CD4-positive, alpha-beta T cell treated with Interleukin-1 beta for 1 hour (primary cell): ENCODE data around the gene KNDC1.
"Not testable (repeated sequence)": the region's sequence is repeated elsewhere in the genome, so short reads cannot be mapped to it uniquely, and the experiment has no call there.

Source experiments
- DNase-seq, 2 donors: peaks; one replicate each; pipeline ENCODE4 v3.0.0-alpha.2; 2020 to 2022

KNDC1 gene

DNA sequence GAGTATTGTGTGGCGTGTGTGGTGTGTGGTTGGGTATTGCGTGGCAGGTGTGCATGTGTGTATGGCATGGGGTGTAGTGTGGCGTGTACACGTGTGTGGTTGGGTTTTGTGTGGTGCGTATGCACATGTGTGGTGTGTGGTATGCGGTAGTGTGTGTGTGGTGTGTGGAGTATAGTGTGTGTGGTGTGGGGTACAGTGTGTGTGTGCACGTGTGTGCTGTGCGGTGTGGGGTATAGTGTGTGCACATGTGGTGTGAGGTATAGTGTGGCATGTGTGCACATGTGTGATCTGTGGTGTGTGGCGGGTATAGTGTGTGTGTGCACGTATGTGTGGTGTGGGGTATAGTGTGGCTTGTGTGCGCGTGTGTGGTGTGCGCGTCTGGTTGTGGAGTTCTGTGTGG lies 49.1 kb downstream of the KNDC1 start:
- no peak for DNase-seq

DNA sequence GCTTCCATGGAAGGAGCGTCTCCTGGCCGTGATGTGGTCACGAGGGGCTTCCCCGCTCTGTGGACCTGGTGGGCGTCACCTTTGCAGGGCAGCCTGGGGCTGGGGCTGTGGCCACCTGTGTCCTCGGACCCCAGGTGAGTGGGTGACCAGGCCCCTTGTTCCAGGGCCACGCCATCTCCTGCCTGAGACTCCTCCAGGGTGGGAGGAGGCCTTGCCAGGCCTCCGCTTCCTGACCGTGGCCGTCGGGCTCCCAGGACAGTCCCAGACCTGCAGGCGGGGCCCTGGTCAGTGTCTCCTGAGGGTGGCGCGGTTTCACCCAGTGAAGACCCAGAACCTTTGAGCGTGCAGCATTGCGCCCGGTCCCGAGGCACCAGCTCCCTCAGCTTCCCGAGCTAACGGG lies 49.6 kb downstream of the KNDC1 start:
- no peak for DNase-seq

DNA sequence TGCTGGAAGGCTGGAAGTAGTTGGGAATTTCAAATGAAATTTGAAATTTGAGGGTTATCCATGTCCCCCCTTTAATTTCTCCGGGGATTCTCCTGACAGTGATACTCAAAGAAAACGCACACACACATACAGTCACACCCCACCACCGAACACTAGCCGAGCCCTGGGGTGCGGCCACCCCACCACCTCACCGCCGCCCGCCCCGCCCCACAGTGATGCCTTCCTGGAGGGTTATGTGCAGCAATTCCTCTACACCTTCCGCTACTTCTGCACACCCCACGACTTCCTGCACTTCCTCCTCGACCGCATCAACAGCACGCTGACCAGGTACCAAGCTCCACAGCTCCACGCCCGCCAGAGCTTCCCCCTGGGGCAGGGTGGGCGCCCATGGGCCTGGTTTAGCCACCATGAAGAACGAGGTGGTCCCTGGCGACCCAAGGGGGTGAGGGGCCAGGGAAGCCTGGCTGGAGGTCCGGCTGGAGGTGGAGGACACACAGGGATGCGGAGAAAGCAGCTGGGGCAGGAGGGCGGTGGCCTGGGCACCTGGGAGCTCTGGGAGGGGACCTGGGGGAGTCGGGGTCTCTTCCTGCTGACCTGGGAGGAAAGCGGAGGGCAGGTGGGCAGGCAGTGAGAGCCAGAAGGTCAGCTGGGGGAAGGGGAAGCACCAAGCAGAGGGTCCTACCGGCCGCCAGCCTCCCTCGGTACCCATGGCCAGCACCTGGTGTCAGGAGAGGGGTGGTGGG lies 50.5 kb downstream of the KNDC1 start:
- DNase-seq: no peak

DNA sequence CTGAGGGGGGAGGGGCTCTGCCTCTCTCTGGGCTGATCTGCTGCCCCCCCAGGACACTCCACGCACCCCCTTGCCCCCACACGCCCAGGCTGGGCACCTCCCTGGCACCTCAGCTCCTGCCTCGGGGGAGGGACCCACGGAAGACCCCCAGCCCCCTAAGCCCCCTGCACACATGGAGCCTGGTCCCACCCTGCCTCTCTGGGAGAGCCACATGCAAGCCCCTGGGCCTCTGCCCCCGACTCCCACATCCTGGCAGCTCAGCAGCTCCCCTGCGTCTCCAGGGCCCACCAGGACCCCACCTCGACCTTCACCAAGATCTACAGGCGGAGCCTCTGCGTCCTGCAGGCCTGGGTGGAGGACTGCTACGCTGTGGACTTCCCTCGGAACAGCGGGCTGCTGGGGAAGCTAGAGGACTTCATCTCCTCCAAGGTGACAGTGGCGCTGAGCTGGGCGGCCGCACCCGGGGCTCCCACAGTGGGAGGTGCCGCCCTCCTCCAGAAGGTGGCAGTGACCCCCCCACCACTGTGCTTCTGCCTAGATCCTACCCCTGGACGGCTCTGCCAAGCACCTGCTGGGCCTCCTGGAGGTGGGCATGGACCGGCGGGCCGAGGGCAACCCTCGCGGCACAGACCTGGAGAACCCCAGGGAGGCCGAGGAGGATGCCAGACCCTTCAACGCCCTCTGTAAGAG lies 51.3 kb downstream of the KNDC1 start:
- no peak for DNase-seq

DNA sequence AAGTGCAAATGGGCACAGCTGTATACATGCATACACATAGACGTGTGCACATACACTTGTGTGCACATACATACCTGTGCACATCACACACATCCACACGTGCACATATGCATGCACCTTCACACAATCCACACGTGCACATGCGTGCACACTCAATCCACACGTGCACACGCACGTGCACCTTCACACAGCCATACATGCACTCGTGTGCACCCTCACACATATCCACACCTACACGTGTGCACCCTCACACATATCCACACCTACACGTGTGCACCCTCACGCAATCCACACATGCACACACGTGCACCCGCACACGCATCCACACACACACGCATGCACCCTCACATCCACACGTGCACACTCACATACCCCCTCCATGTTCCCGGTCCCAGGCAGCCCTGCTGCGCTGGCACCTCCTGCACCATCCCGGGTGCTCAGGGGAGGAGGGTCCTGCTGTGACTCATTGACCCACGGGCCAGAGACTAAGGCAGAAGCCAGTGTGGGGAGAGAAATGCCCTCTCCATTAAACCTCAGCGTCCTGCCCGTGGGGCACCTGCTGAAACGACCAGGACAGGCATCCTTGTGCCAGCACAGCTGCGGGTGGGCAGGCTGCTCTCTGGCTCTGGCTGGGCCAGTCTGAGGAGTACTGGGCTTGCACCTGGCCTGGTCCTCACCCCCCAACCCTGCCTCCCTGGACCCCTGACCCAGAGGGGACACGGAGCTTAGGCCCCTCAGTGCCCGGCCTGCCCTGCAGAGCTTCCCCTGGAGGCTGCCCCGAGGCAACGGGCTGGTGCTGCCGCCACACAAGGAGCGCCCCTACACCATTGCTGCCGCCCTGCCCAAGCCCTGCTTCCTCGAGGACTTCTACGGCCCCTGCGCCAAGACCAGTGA lies 52.2 kb downstream of the KNDC1 start:
- no peak for DNase-seq

DNA sequence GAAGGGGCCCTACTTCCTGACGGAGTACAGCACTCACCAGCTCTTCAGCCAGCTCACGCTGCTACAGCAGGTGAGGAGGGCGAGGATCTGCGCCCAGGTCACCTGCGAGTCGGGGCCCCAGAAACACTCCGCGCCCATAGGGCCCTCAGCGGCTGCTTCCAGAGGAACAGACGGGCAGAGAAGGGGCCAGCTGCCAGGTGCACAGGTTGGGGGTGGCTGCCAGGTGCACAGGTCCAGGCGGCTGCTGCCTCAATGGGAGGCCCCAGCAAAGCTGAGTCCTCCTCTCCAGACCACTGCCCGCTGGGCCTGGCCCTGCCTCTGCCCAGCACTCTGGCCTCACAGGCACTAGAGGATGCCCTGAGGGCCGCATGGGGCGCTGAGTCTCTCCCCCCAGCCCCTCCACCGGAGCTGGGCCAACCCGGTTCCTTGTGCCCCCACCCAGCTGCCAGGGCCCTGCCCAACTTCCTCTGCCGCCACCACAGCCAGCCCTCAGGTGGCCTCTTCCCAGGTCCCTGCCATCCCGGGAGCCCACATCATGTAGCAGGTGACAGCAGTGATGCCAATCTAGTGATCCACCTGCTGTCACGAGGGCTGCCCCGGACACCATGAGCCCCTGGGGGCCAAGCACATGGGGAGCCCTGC lies 53.0 kb downstream of the KNDC1 start:
- DNase-seq: no peak

DNA sequence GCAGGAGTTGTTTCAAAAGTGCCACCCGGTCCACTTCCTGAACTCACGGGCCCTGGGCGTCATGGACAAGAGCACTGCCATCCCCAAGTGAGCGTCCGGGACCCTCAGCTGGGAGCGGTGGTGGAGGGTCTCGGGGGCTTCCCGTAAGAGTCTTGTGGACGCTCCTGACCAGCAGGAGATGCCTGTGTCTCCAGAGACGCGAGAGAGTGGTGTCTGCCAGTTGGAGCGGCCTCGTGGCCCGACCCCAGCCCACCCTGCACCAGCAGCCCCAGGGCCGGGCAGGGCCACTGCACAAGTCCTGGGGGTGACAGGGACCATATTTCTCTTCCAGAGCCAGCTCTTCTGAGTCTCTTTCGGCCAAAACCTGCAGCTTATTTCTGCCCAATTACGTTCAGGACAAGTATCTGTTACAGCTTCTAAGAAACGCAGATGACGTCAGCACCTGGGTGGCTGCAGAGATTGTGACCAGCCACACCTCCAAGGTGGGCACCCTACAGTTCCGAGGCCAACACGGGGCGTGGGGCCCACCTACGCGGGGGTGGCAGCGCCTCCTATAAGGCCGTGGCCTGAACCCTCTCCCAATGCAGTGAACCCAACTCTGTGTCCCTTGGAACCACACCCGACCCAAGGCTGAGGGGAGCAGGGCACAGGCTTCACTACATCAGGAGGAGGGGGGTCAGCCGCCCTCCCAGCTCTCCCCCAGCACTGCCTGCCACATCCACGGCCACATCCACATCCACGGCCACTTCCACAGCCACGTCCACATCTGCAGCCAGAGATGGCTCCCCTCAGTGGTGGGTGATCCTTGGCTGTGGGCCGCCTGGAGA lies 53.8 kb downstream of the KNDC1 start:
- no peak for DNase-seq

DNA sequence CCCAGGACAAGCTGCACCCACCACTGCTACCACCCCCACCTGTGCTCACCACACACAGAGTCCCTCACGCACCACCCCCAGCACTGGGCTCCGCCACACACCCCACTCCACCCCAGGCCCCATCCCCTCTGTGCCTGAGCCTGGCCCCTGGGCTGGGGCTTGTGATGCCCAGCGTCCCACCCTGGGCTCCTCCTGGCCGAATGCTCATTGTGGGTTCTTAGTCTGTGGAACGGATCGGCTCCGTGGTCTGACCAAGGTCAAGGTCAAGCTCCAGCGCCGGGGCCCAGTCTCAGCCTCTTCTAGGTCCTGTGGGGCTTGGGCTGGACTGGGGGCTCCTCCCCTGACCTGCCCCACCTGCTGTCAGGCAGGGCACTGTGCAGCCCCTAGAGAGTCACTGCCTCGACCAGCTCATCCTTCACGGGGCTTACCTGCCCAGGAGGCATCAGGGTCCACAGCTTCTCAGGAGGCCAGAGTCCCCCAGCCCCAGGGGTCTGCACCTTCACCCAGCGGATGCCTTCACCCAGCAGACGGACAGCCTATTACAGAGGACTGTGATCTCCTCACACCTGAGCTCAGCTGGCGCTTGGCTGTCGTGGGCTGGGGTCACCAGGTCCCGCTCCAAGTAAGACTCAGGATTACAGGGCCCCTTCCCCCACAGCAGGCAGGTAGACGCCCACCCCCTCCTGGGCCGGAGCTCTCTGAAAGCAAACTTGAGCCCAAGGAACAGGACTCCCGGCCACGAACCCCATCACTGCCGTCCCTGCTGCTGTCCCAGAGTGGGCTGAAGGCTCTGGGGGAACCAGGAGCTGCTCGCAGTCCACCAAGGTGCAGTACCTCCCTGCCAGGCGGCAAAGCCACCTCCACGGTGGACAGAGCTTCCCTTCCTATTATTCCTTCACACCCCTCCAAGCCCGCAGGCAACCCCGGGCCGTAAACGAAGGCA lies 54.7 kb downstream of the KNDC1 start:
- no peak for DNase-seq

DNA sequence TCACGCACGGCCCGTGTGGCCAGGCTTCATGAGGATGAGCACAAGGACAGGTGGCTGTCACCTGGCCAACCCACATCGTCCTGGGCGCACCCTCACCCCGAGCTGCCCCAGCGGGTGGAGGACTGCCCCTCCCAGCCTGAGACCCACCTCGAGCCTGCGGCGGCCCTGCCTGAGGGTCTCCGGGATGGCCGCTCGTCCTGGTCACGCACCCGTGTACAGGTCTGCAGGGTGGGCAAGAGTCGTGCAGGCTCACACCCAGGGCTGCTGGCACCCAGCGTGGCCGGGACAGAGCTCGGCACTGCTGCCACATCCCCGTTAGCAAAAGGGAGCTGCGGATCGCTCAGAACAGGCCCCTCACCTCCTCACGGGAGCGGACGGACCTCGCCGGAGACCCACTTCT lies 55.6 kb downstream of the KNDC1 start:
- no peak for DNase-seq

DNA sequence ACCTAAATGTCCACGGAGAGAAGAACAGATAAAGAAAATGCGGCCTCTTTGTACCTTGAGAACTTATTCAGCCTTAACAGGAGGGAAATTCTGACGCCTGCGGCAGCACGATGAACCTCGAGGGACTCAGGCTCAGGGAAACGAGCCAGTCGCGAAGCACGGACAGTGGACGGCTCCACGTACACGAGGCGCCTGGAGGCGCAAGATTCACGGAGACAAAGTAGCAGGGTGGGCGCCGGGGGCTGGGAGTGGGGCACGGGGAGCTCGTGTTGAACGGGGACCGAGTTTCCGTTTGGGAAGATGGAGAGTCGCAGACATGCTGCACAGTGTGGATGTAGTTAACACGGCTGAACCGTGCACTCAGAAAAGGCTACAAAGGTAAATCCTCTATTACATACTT lies 56.8 kb downstream of the KNDC1 start:
- DNase-seq: no peak

DNA sequence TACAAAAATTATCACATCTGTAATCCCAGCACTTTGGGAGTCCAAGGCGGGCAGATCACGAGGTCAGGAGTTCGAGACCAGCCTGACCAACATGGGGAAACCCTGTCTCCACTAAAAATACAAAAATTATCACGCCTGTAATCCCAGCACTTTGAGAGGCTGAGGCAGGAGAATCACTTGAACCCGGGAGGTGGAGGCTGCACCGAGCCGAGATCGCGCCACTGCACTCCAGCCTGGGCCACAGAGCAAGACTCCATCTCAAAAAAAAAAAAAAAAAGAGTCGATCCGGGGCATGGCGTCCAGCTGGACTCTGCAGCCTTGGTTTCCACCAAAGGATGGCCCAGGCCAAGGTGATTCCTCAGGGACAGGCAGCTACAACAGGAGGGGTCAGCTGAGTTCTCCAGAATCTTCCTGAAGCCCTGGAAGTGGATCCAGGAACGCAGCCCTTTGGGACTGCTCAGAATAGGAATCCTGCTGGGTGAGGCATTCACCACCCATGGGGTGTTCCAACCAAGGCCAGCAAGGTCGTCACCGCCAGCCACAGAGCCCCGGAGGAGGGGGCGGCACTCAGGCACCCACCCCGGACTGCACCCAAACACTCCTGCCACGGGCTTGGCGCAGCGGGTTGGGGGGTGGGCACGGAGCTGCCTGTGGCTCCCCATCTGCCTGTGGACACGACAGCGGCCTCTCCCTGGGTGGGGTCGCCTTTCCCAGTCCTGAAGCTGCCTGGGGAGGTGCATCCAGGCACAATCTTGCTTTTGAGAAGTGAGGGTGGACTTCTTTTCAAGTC lies 58.0 kb downstream of the KNDC1 start:
- DNase-seq: no peak

DNA sequence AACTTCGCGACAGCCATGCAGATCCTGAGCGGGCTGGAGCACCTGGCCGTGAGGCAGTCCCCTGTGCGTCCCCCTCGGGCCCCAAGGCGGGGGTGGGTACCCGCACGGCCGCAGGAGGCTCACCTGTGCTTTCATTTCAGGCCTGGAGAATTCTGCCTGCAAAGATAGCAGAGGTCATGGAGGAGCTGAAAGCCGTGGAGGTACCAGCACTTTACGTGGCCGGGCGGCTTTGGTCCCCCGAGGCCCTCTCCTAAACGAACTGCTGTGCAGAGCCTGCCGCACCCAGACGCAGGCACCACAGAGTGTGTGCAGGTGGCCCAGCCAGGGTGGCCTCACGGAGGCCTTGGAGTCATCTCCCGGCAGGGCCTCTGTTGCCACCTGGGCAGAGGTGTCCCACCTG lies 58.9 kb downstream of the KNDC1 start:
- no peak for DNase-seq

DNA sequence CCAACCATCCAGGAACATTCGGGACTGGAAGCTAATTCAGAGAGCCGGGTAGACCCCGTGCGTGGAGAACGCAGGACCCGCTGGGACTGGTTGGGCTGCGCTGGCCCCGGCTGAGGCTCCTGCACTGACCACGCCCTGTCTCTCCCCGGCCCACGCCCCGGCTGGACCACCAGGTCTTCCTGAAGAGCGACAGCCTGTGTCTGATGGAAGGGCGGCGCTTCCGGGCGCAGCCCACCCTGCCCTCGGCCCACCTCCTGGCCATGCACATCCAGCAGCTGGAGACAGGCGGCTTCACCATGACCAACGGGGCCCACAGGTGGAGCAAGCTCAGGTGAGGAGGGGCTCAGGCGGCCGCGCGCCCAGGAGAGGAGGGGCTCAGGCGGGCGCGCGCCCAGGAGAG lies 59.8 kb downstream of the KNDC1 start:
- no peak for DNase-seq

DNA sequence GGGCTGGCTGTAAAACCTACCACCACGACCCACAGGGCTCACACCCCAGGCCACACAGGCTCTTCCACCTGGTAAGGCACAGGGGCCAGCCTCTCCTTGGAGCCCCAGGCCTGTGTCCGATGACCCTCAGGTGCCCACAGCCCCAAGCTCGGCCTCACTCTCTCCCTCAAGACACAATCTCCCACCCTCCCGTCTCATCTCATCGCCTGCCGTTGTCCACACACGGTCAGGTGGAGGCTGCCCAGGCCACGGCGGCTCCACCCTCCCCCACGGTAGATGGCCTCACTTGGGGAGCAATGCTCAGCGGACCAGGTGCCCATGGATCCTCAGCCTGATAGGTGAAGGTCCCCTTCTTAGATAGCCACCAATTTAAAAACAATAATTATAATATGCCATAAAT lies 61.3 kb downstream of the KNDC1 start:
- no peak for DNase-seq

DNA sequence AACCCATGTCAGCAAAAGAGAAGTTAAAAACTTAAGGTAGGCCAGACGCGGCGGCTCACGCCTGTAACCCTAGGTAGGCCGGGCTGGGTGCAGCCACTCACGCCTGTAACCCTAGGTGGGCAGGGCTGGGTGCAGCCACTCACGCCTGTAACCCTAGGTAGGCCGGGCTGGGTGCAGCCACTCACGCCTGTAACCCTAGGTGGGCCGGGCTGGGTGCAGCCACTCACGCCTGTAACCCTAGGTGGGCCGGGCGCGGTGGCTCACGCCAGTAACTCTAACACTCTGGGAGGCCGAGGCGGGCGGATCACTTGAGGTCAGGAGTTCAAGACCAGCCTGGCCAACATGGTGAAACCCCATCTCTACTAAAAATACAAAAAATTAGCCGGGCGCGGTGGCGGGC lies 61.7 kb downstream of the KNDC1 start:
- not testable (repeated sequence) for DNase-seq

DNA sequence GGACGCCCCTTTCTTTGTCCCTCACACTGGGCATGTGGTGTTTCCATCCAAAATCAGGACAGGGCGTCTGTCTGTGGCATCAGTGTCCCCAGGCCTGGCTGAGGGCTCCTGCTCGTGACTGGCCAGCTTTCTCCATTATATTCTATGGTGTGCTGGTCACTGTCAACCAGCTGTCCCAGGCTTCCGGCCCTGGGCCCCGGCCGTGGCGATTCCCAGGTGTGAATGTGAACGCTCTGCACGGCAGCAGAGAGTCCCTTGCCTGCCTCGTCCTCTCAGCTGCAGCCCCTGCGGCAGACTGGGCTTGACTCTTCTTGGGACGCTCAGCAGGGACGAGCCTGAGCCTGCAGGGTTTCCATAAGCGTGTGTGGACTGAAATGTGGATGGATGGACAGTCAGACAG lies 64.1 kb downstream of the KNDC1 start:
- no peak for DNase-seq

DNA sequence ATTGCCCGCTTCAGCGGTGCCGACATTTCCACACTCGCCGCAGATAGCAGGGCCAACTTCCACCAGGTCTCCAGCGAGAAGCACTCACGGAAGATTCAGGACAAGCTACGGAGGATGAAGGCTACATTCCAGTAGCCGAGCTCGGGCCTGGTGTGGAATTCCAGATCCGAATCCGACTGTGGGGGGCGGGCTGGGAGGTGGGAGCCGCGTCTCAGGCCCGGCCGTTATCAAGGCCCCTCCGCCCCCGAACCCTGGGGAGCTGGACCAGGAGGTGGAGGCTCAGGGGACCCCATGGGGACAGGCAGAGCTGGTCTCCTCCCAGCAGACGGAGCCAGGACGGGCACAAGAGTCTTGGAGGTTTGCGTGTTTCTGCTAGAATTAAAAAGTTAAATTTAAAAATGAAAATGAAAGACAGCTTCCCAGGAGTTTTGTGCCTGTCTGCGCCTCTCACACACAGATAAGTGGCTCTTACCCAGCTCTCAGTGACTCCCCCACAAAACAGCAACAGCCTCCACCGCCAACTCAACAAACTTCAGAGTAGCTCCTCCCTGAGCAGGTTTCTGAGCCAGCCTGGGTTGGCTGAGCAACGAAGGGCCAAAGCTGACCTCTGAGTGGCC lies 64.8 kb downstream of the KNDC1 start:
- no peak for DNase-seq

DNA sequence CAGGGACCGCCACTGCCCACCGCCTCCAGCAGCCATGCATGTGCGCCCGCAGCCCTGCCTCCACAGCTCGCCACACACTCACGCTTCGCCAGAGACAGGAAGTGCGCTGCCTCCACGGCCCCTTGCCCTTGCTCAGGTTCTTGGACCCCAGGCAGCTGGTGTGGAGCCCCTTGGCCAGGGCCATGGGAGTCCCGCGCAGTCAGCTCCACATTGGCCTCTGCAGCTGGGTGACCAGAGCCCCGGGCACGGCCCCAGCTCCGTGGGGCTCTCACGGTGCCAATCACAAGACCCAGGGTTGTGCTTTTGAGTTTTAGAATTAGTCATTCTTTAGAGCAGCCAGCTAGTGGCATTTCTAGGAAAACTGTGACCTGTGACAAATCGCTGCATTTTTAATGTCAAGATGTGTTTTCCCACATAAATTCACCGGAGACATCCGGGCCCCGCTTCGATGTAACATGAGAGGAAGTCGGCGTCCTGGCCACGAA lies 65.7 kb downstream of the KNDC1 start:
- DNase-seq: no peak

DNA sequence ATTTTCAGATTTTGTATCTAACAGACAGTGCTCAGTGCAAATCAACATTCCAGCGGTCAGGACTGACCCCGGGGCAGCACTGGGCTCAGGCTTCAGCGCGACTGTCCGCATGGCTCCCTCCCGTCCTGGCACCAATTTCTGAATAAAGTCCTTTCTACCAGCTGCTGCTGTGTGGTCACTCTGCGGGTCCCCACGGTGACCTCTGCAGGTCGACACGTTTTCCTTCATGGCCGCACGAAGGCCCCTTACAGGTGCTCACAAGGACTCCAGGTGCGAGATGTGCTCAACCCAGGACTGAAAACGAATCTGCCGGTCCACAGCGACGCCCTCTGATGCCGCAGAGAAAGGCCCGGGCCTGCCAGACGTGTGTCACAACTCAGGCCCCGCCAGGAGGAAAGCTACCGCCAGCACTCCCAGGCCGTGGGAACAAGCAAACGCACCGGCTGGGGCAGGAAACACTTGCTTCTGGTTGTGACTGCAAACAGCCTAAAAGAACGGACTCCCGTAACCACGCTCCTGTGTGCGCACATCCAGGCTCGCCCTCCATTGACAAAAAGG lies 66.3 kb downstream of the KNDC1 start:
- no peak for DNase-seq
